Activated T-helper 17 cell treated with anti-CD3 and anti-CD28 coated beads, Interleukin-2, amount 50 U/mL, for 72 hours (primary cell): ENCODE measurements around the gene ART1. TPM values are rescaled to one million over a fixed set of nuclear protein-coding genes. Genes with fewer than 3 reads are reported as not detected.
A peak's percentile ranks its signal among the peaks of the same experiment; 100 is the strongest.

ENCODE experiments used
- ATAC-seq: fragments of 150-1000 bp; cut with Tn5 transposase; replicated peaks from 2 replicates; pipeline ENCODE4 v1.10.0; 2021; ENCODE audit warnings: mild to moderate bottlenecking, moderate library complexity
- H3K27ac Mint-ChIP-seq: one replicate; pipeline ENCODE4 v1.8.0; 2022; ENCODE audit warnings: mixed read lengths
- H3K27me3 Mint-ChIP-seq: one replicate; pipeline ENCODE4 v1.8.0; 2022; ENCODE audit warnings: mixed read lengths
- H3K36me3 Mint-ChIP-seq: one replicate; pipeline ENCODE4 v1.8.0; 2022; ENCODE audit warnings: low read depth, mild to moderate bottlenecking, mixed read lengths
- H3K4me1 Mint-ChIP-seq: one replicate; pipeline ENCODE4 v1.8.0; 2022; ENCODE audit warnings: mixed read lengths
- H3K4me3 Mint-ChIP-seq: one replicate; pipeline ENCODE4 v1.8.0; 2022; ENCODE audit warnings: mild to moderate bottlenecking, mixed read lengths
- H3K9me3 Mint-ChIP-seq: one replicate; pipeline ENCODE4 v1.8.0; 2022; ENCODE audit warnings: mixed read lengths
- total RNA-seq, 2 donors: library from RNA; stranded (reverse); gene quantifications; one replicate each; pipeline ENCODE4 v1.2.3, GENCODE V29; 2022

Gene ART1
- total RNA-seq, 2 donors from 2014 or later, result not detected

DNA sequence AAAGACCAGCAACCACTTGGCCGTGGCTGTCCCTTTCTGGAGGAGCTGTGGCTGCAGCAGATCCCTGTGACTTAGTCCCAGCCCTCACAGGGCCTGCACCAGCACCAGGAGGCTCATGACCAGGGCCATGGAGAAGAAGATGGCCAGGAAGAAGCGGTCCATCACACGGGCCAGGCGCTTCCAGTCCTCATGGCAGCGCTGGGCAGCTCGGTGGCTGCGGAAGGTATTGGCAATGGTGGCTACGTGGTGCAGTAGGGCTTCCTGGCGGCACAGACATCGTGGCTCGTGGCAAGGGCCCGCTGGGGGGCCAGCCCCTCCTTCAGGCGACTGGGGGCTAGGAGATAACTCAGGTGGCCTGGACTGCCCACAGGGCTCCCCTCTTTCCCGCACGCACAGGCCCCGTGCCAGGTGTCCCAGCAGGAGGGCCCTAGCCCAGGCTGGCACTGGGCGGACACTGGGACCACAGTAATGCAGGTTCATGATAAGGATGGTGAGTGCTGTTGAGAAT, 21.1 kb downstream of the ART1 start:
- H3K36me3 Mint-ChIP-seq, result peaks cover 40% of the 10 kb centered on the region
- no peak overlapping the region for H3K27ac Mint-ChIP-seq
- no peaks in the 10 kb centered on the region for H3K4me1 Mint-ChIP-seq
- no peaks in the 10 kb centered on the region for H3K9me3 Mint-ChIP-seq
- H3K4me3 Mint-ChIP-seq, result no peak overlapping the region
- H3K27me3 Mint-ChIP-seq, result no peaks in the 10 kb centered on the region
- ATAC-seq, result no peak

DNA sequence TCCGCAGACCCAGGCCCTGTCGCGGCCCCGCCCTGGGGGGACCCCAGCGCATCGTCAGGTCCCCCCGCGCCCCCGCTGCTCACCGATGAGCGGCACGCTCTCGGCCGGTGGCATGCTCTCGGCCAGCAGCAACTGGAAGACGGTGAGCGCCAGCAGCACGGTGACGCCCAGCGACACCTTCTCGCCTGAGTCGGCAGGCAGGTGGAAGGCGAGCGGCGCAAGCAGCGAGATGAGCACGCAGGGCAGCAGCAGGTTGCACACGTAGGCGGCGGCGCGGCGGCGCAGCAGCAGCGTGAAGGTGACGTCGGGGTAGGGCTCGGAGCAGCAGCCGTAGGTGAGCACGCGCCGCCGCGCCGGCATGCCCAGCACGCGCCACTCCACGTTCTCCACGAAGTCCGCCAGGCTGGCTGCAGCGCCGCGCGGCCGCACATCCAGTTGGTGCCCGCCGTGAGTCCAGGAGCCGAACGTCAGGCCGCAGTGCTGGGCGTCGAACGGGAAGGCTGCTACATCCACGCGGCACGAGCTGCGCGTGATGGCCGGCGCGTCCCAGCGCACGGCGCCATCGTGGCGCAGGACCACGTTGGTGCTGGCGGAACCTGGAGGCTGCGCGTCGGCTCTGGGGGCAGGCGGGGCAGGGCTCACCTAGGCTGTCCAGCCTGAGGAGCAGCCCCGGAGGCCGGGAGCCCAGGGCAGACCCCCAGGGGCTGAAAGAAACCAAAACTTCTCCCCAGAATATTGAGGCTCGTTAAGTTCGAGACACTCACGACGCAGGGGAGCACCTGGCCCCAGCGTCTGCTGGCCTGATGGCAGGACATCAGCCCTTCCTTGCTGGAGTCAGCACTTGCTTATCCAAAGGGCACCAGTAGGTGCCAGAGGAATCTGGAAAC, 22.5 kb downstream of the ART1 start:
- peaks cover 51% of the 10 kb centered on the region for H3K36me3 Mint-ChIP-seq
- H3K27me3 Mint-ChIP-seq, result no peaks in the 10 kb centered on the region
- H3K4me3 Mint-ChIP-seq, result no peak overlapping the region
- no peaks in the 10 kb centered on the region for H3K4me1 Mint-ChIP-seq
- no peaks in the 10 kb centered on the region for H3K9me3 Mint-ChIP-seq
- no peak overlapping the region for H3K27ac Mint-ChIP-seq
- ATAC-seq, result no peak

DNA sequence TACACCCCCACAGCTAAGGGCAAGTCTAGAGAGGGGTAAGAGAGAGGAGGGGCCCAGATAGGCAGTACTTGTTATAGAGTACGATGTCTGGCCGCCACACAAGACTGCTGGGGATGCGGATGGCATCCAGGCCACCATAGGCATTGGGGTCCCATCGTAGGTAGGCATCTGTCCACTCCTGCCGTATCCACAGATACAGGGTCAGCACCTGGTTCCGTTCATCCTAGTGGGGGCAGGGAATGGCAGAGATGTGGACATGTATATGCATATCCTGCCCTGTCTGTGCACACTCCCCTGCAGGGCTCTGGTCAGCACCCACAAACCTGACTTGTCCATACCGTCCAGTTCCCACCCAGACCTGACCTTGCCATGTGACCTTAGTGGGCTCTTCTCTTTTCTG, 24.2 kb downstream of the ART1 start:
- Mint-ChIP-seq H3K4me3 (no peak overlapping the region), H3K36me3 (peaks cover 68% of the 10 kb centered on the region), H3K9me3 (no peaks in the 10 kb centered on the region), H3K27me3 (no peaks in the 10 kb centered on the region), H3K4me1 (no peaks in the 10 kb centered on the region), H3K27ac (no peak overlapping the region)
- no peak for ATAC-seq

DNA sequence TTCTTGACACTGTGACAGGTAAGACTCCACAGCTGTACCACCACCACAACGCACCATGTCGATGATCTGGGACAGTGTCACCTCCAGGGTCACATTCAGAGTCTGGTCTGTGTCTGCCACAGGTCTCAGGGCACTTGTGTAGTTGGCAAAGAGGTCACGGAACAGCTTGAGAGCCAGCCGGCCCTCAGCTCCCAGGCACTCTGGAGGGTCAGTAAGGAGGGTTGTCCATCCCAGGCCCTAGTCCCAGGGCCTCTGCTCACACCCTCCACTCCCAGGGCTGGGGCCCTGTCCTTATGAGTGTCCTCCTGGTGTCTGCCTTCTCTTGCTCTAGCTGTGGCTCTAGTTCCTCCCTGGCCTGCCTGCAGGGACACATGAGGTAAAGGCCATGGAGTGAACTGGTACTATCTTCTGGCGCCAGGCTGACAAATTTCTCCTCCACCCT, 24.8 kb downstream of the ART1 start:
- no peak for ATAC-seq
- Mint-ChIP-seq H3K27ac (no peak overlapping the region), H3K27me3 (no peaks in the 10 kb centered on the region), H3K36me3 (peaks cover 72% of the 10 kb centered on the region), H3K9me3 (no peaks in the 10 kb centered on the region), H3K4me3 (no peak overlapping the region), H3K4me1 (peaks cover 4% of the 10 kb centered on the region)

GRCh38 chr11:3671334-3672254, 26.7 kb downstream of the ART1 start, which contains the start of gene CHRNA10:
Gene CHRNA10, minus strand, starts transcription at chr11:3671384. Its CDS starts 72 bp downstream, at chr11:3671312.
- ATAC-seq, result no peak
- H3K9me3 Mint-ChIP-seq, result no peaks in the 10 kb centered on the region
- no peak within 1 kb of the TSS for H3K4me3 Mint-ChIP-seq
- H3K27me3 Mint-ChIP-seq, result no peaks in the 10 kb centered on the region
- H3K4me1 Mint-ChIP-seq, result peaks cover 7% of the 10 kb centered on the region
- peaks cover 81% of the 10 kb centered on the region for H3K36me3 Mint-ChIP-seq
- peak within 1 kb of the TSS; percentile 42 for H3K27ac Mint-ChIP-seq

GRCh38 chr11:3674189-3674588, 29.3 kb downstream of the ART1 start:
- ATAC-seq, result peak; percentile 68
- H3K27ac Mint-ChIP-seq, result peak overlapping the region; percentile 69
- H3K36me3 Mint-ChIP-seq, result peaks cover 94% of the 10 kb centered on the region
- peaks cover 10% of the 10 kb centered on the region for H3K4me1 Mint-ChIP-seq
- no peaks in the 10 kb centered on the region for H3K27me3 Mint-ChIP-seq
- no peak overlapping the region for H3K4me3 Mint-ChIP-seq
- H3K9me3 Mint-ChIP-seq, result no peaks in the 10 kb centered on the region

GRCh38 chr11:3675971-3676370, 31.0 kb downstream of the ART1 start:
- Mint-ChIP-seq H3K9me3 (no peaks in the 10 kb centered on the region), H3K27ac (no peak overlapping the region), H3K4me1 (peaks cover 11% of the 10 kb centered on the region), H3K27me3 (no peaks in the 10 kb centered on the region), H3K4me3 (no peak overlapping the region), H3K36me3 (peaks cover 97% of the 10 kb centered on the region)
- ATAC-seq, result no peak

- H3K27ac Mint-ChIP-seq, result no peak overlapping the region
- ATAC-seq, result no peak
- no peak overlapping the region for H3K4me3 Mint-ChIP-seq
- H3K27me3 Mint-ChIP-seq, result no peaks in the 10 kb centered on the region
- peaks cover 100% of the 10 kb centered on the region for H3K36me3 Mint-ChIP-seq
- no peaks in the 10 kb centered on the region for H3K9me3 Mint-ChIP-seq
- peaks cover 11% of the 10 kb centered on the region for H3K4me1 Mint-ChIP-seq
These were observed 34.1 kb downstream of the ART1 start for GRCh38 chr11:3679077-3679476.

- H3K9me3 Mint-ChIP-seq, result no peaks in the 10 kb centered on the region
- H3K27me3 Mint-ChIP-seq, result no peaks in the 10 kb centered on the region
- H3K4me3 Mint-ChIP-seq, result no peak overlapping the region
- H3K27ac Mint-ChIP-seq, result no peak overlapping the region
- no peak for ATAC-seq
- peaks cover 3% of the 10 kb centered on the region for H3K4me1 Mint-ChIP-seq
- peaks cover 100% of the 10 kb centered on the region for H3K36me3 Mint-ChIP-seq
These were observed 38.1 kb downstream of the ART1 start for GRCh38 chr11:3683039-3683438.

DNA sequence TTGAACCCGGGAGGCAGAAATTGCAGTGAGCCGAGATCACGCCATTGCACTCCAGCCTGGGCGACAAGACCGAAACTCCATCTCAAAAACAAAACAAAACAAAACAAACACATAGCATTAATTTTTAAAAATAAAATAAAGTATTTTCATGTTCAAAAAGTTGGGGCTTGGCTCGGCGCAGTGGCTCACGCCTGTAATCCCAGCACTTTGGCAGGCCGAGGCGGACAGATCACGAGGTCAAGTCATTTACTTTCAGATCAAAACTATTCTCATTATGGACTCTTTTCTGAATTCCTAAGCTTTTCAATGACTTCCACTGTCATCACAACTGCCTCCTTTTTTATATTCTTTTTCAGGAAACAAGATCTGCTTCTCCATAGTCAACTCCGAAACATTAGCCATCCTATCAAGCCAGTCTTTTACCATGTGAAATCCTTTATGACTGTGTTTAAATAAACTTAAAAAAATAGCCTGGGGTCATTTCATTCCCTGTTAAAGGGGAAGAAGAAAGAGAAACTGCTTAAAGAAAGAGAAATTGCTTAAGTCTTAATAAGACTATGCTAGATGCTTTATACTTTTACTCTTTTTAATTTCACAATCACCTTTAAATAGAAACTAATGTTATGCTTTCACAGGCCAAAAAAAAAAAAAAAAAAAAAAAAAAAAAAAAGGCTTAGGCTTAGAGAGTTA, 39.3 kb downstream of the ART1 start:
- Mint-ChIP-seq H3K9me3 (no peaks in the 10 kb centered on the region), H3K27me3 (no peaks in the 10 kb centered on the region), H3K27ac (no peak overlapping the region), H3K4me1 (peaks cover under 1% of the 10 kb centered on the region), H3K4me3 (no peak overlapping the region), H3K36me3 (peaks cover 99% of the 10 kb centered on the region)
- ATAC-seq, result no peak

DNA sequence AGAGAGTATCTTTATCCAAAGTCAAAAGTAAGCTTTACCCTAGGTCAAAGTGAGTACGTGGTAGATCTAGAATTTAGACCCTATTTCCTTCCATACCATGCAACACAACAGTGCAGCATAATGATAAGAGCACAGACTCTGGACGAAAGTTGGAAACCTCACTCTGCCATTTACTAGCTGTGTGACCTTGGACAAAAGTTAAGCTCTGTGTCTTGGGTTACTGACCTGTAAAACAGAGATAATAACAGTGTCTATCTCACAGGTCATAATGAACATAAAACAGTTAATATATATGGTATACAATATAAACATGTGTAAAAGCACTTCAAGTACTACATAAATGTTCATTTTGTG, 39.9 kb downstream of the ART1 start:
- Mint-ChIP-seq H3K27me3 (no peaks in the 10 kb centered on the region), H3K4me3 (no peak overlapping the region), H3K27ac (no peak overlapping the region), H3K36me3 (peaks cover 99% of the 10 kb centered on the region), H3K4me1 (no peaks in the 10 kb centered on the region), H3K9me3 (no peaks in the 10 kb centered on the region)
- no peak for ATAC-seq

- no peak for ATAC-seq
- Mint-ChIP-seq H3K4me3 (no peak overlapping the region), H3K27ac (peak overlapping the region; percentile 31), H3K9me3 (no peaks in the 10 kb centered on the region), H3K36me3 (peaks cover 99% of the 10 kb centered on the region), H3K4me1 (no peaks in the 10 kb centered on the region), H3K27me3 (no peaks in the 10 kb centered on the region)
These were observed 41.0 kb downstream of the ART1 start for GRCh38 chr11:3685923-3686322.

DNA sequence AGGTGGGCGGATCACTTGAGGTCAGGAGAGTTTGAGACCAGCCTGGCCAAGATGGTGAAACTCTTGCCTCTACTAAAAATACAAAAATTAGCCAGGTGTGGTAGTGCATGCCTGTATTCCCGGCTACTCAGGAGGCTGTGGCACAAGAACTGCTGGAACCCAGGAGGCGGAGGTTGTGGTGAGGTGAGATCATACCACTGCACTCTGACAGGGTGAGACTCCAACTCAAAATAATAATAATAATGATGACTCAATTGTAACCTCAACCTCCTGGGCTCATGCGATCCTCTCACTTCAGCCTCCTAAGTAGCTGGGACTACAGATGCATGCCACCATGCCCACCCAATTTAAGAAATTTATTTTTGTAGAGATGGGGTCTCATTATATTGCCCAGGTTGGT, 41.8 kb downstream of the ART1 start:
- H3K27ac Mint-ChIP-seq, result no peak overlapping the region

GRCh38 chr11:3700410-3700809, 55.5 kb downstream of the ART1 start:
- H3K4me3 Mint-ChIP-seq, result no peak overlapping the region
- peaks cover 97% of the 10 kb centered on the region for H3K36me3 Mint-ChIP-seq
- no peak overlapping the region for H3K27ac Mint-ChIP-seq
- ATAC-seq, result no peak
- H3K27me3 Mint-ChIP-seq, result no peaks in the 10 kb centered on the region
- H3K4me1 Mint-ChIP-seq, result peaks cover 4% of the 10 kb centered on the region
- H3K9me3 Mint-ChIP-seq, result no peaks in the 10 kb centered on the region

More for the DNA sequence above, 41.8 kb downstream of the ART1 start:
- peaks cover 99% of the 10 kb centered on the region for H3K36me3 Mint-ChIP-seq
- H3K27me3 Mint-ChIP-seq, result no peaks in the 10 kb centered on the region
- H3K4me3 Mint-ChIP-seq, result no peak overlapping the region
- ATAC-seq, result no peak
- no peaks in the 10 kb centered on the region for H3K9me3 Mint-ChIP-seq
- H3K4me1 Mint-ChIP-seq, result no peaks in the 10 kb centered on the region
